ENCODE measurements around the gene PDK2. TPM values are rescaled to one million over a fixed set of nuclear protein-coding genes. Genes with fewer than 3 reads are reported as not detected.

Gene PDK2
- total and polyA plus RNA-seq, 2 of the 4 experiments (the other 2 are of a cell fraction), result 26.7 to 104 TPM

- TF ChIP-seq NFE2L2 (IDR thresholded peaks at IDR 0.05; ENCODE audit: low read depth, low read length), result no peak
Measured at GRCh38 chr17:50134206-50135110, 39.3 kb downstream of the PDK2 start (continued).

- Histone ChIP-seq H3K27ac (ENCODE audit: insufficient read depth, low read length) (no peak overlapping the region), H3K9ac (ENCODE audit: low read depth, low read length) (no peak overlapping the region), H3K23ac (ENCODE audit: low read depth, low read length) (no peak overlapping the region), H3K4me3 (ENCODE audit: insufficient read depth, low read depth, low read length) (no peak overlapping the region), H2BK20ac (ENCODE audit: low read depth, low read length) (no peak overlapping the region), H2BK120ac (ENCODE audit: low read depth, low read length) (no peak overlapping the region), H3K9me1 (ENCODE audit: insufficient read depth, low read length) (peaks cover 6% of the 10 kb centered on the region), H3K56ac (ENCODE audit: extremely low read depth, insufficient read depth, low read length) (no peak overlapping the region), H3K4ac (ENCODE audit: low read depth, low read length) (no peak overlapping the region), H3K14ac (replicated peaks; ENCODE audit: low read depth, low read length) (no peak overlapping the region), H2BK5ac (ENCODE audit: low read depth, low read length, poor library complexity, severe bottlenecking) (no peak overlapping the region), H3K9me3 (ENCODE audit: control insufficient read depth, insufficient read depth, low read length) (no peaks in the 10 kb centered on the region), H3K18ac (ENCODE audit: low read depth, low read length) (no peak overlapping the region), H3K79me1 (ENCODE audit: low read depth in 1 of 2, low read length in 2 of 2) (peaks cover 30 to 68% of the 10 kb centered on the region in 2 experiments), H3K36me3 (ENCODE audit: control insufficient read depth, insufficient read depth, low read length) (peaks cover 60% of the 10 kb centered on the region), H2AFZ (replicated peaks; ENCODE audit: low read length, poor library complexity) (no peak overlapping the region), H4K5ac (ENCODE audit: low read depth, low read length) (no peak overlapping the region), H4K8ac (ENCODE audit: low read depth in 2 of 2, low read length in 2 of 2) (no peak overlapping the region), H3K4me2 (ENCODE audit: low read depth, low read length) (no peak overlapping the region), H2BK15ac (ENCODE audit: low read depth, low read length) (no peak overlapping the region), H2AK9ac (replicated peaks; ENCODE audit: low read depth, low read length, poor library complexity) (peak overlapping the region; percentile 19), H2AK5ac (ENCODE audit: low read depth, low read length) (no peak overlapping the region), H4K91ac (ENCODE audit: insufficient read depth, low read depth, low read length) (no peak overlapping the region), H4K20me1 (ENCODE audit: insufficient read depth, low read length) (peaks cover 49% of the 10 kb centered on the region), H3K4me1 (ENCODE audit: control insufficient read depth, insufficient read depth, low read length) (peaks cover 16% of the 10 kb centered on the region), H3K27me3 (ENCODE audit: control insufficient read depth, insufficient read depth, low read length) (no peaks in the 10 kb centered on the region)
- ChIA-PET POLR2A (ENCODE audit: unreplicated experiment) (interaction anchor here (0.6 kb wide), 1 partner anchor 277 kb away, joined by 4 read pairs; no protein-coding TSS in a partner anchor), CTCF (no interaction called here)
- in situ Hi-C loops (cut with MboI; ENCODE audit: low sequenced_read_pairs) (no loop called here), dilution Hi-C loops (cut with HindIII; ENCODE audit: low sequenced_read_pairs, unreplicated experiment) (no loop called here), intact Hi-C loops (cut with micrococcal nuclease) (no loop called here)
- no peak for DNase-seq
- no TSS peak for BruUV-seq (replicated peaks)
- no peak for ATAC-seq (ENCODE audit: low read depth)
- 87% methylated on average over 7 of the region's 16 CpGs; no CpG with 5 or more reads in 1 of the 2 experiments for WGBS, 2 experiments (ENCODE audit: extremely low coverage in 2 of 2, insufficient read length in 1 of 2)
- TF ChIP-seq CEBPB (IDR thresholded peaks at IDR 0.05; ENCODE audit: low read depth, low read length), result no peak
- TF ChIP-seq FOS (IDR thresholded peaks at IDR 0.05; ENCODE audit: low read depth, low read length), result no peak
- TF ChIP-seq CHD1 (IDR thresholded peaks at IDR 0.05; ENCODE audit: low read depth, low read length), result no peak
- no peak for TF ChIP-seq POLR2A (IDR thresholded peaks at IDR 0.05; ENCODE audit: low read depth, low read length)
- TF ChIP-seq USF2 (IDR thresholded peaks at IDR 0.05; ENCODE audit: low read depth, low read length), result no peak
- TF ChIP-seq MAZ (IDR thresholded peaks at IDR 0.05; ENCODE audit: borderline replicate concordance, low read depth, low read length), result no peak
- TF ChIP-seq MAFK (IDR thresholded peaks at IDR 0.05; ENCODE audit: low read depth, low read length), result no peak
- TF ChIP-seq NFE2L2 (IDR thresholded peaks at IDR 0.05; ENCODE audit: low read depth, low read length), result no peak
- no peak for TF ChIP-seq SMC3 (IDR thresholded peaks at IDR 0.05; ENCODE audit: low read depth, low read length)
- no peak for TF ChIP-seq RAD21 (IDR thresholded peaks at IDR 0.05; ENCODE audit: low read length)
- TF ChIP-seq ELK1 (IDR thresholded peaks at IDR 0.05; ENCODE audit: borderline replicate concordance, low read depth, low read length), result no peak
- no peak for TF ChIP-seq RFX5 (IDR thresholded peaks at IDR 0.05; ENCODE audit: low read depth, low read length)
- TF ChIP-seq MXI1 (IDR thresholded peaks at IDR 0.05; ENCODE audit: borderline replicate concordance, low read depth, low read length), result no peak
Measured at GRCh38 chr17:50135316-50136095, 40.4 kb downstream of the PDK2 start.
